Ascending aorta (tissue), 2 donors: ENCODE results near the gene GPR137. TPM values are rescaled to one million over a fixed set of nuclear protein-coding genes. Genes with fewer than 3 reads are reported as not detected.
"Not testable (repeated sequence)": the region's sequence is repeated elsewhere in the genome, so short reads cannot be mapped to it uniquely, and the experiment has no call there.

Experiments used
- DNase-seq, 2 donors: peaks; one replicate each; pipeline ENCODE4 v3.0.0-alpha.2; 2019; ENCODE audit warnings: low spot score in 2 of 2
- H3K27ac ChIP-seq, 2 donors: fragments of 200-600 bp; sonication (generic); one replicate each; pipeline ENCODE4 v1.5.1; 2016 to 2017; ENCODE audit warnings: mild to moderate bottlenecking in 1 of 2
- H3K27me3 ChIP-seq: fragments of 200-600 bp; sonication (generic); one replicate; pipeline ENCODE4 v1.5.1; 2017
- H3K36me3 ChIP-seq, 2 donors: fragments of 200-600 bp; sonication (generic); one replicate each; pipeline ENCODE4 v1.5.1; 2016
- H3K4me1 ChIP-seq, 2 donors: fragments of 200-600 bp; sonication (generic); one replicate each; pipeline ENCODE4 v1.5.1; 2016 to 2017; ENCODE audit warnings: mild to moderate bottlenecking in 1 of 2
- H3K4me3 ChIP-seq, 2 donors: fragments of 200-600 bp; sonication (generic); one replicate each; pipeline ENCODE4 v1.5.1; 2016 to 2017; ENCODE audit warnings: mild to moderate bottlenecking in 1 of 2
- H3K9me3 ChIP-seq, 2 donors: fragments of 200-600 bp; sonication (generic); one replicate each; pipeline ENCODE4 v1.5.1; 2016
- intact Hi-C: fragments of 100-400 bp; cut with DNase I; formaldehyde crosslinking; loops from one replicate; pipeline ENCODE4 v1.15.1; 2023
- total RNA-seq: library from RNA; depleted of rRNA; stranded (reverse); fragments of >200 nt; gene quantifications from one replicate; pipeline ENCODE4 v1.1.0, GENCODE V29; 2016
- TF ChIP-seq, protein P1 (sequence below), 3 experiments: fragments of 200-600 bp in 2 of 3; fragments of 450-650 bp in 1 of 3; sonication (generic) in 2 of 3; IDR thresholded peaks; one replicate each; pipeline ENCODE4 v1.5.1; 2016 to 2019; ENCODE audit warnings: antibody characterized with exemption in 3 of 3, mild to moderate bottlenecking in 1 of 3, moderate library complexity in 1 of 3

The GPR137 gene
- total RNA-seq, 1 donor from 2014 or later = 3.9 TPM

DNA sequence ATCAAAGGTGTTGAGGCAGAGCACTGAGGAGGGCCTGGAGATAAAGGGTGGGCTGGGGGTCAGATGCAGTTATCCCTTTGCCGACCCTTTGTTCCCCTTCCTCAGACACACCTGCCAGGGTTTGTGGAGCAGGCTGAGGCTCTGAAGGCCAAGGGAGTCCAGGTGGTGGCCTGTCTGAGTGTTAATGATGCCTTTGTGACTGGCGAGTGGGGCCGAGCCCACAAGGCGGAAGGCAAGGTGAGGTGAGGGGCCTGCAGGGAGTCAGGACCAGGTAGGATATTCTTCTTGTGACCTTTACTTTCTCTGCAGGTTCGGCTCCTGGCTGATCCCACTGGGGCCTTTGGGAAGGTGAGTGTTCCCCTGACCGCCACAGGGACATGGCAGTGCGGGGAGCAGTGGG lies 34.9 kb downstream of the GPR137 start:
- Histone ChIP-seq H3K4me3 (no peak overlapping the region), H3K4me1 (peaks cover 7 to 10% of the 10 kb centered on the region in 2 donors), H3K9me3 (no peaks in the 10 kb centered on the region), H3K27ac (no peak overlapping the region), H3K27me3 (no peaks in the 10 kb centered on the region), H3K36me3 (peaks cover 9 to 26% of the 10 kb centered on the region in 2 donors)
- TF ChIP-seq, protein P1, sequence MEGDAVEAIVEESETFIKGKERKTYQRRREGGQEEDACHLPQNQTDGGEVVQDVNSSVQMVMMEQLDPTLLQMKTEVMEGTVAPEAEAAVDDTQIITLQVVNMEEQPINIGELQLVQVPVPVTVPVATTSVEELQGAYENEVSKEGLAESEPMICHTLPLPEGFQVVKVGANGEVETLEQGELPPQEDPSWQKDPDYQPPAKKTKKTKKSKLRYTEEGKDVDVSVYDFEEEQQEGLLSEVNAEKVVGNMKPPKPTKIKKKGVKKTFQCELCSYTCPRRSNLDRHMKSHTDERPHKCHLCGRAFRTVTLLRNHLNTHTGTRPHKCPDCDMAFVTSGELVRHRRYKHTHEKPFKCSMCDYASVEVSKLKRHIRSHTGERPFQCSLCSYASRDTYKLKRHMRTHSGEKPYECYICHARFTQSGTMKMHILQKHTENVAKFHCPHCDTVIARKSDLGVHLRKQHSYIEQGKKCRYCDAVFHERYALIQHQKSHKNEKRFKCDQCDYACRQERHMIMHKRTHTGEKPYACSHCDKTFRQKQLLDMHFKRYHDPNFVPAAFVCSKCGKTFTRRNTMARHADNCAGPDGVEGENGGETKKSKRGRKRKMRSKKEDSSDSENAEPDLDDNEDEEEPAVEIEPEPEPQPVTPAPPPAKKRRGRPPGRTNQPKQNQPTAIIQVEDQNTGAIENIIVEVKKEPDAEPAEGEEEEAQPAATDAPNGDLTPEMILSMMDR (IDR thresholded peaks at IDR 0.05) = no peak
- intact Hi-C loops = no loop called here
- no peak for DNase-seq

DNA sequence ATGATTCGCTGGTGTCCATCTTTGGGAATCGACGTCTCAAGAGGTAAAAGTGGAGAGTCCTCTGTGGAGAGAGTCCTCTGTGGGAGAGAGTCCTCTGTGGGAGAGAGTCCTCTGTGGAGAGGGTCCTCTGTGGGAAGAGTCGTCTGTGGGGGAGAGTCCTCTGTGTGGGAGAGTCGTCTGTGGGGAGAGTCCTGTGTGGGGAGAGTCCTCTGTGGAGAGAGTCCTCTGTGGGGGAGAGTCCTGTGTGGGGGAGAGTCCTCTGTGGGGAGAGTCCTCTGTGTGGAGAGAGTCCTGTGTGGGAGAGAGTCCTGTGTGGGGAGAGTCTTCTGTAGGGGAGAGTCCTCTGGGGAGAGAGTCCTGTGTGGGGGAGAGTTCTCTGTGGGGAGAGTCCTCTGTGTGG lies 35.4 kb downstream of the GPR137 start:
- no peaks in the 10 kb centered on the region for H3K27me3 ChIP-seq
- no peak overlapping the region for H3K27ac ChIP-seq
- peaks cover 9 to 21% of the 10 kb centered on the region in 2 donors for H3K36me3 ChIP-seq
- DNase-seq = no peak
- H3K4me3 ChIP-seq = no peak overlapping the region
- H3K9me3 ChIP-seq = no peaks in the 10 kb centered on the region
- TF ChIP-seq, protein P1 (IDR thresholded peaks at IDR 0.05) = no peak
- H3K4me1 ChIP-seq = peaks cover 7 to 10% of the 10 kb centered on the region in 2 donors
- intact Hi-C loops = no loop called here

DNA sequence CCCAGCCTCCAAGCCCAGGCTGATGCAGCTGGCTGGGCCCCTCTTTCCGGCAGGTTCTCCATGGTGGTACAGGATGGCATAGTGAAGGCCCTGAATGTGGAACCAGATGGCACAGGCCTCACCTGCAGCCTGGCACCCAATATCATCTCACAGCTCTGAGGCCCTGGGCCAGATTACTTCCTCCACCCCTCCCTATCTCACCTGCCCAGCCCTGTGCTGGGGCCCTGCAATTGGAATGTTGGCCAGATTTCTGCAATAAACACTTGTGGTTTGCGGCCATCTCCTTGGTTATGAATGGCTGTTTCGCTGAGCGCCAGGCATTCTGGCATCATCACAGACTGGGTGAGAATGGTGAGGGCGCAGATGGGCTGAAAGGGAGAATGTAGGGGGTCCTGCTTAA lies 35.9 kb downstream of the GPR137 start:
- H3K9me3 ChIP-seq = no peaks in the 10 kb centered on the region
- intact Hi-C loops = no loop called here
- H3K27me3 ChIP-seq = no peaks in the 10 kb centered on the region
- peaks cover 9 to 18% of the 10 kb centered on the region in 2 donors for H3K36me3 ChIP-seq
- no peak overlapping the region for H3K27ac ChIP-seq
- H3K4me1 ChIP-seq = peaks cover 7% of the 10 kb centered on the region in 2 donors
- TF ChIP-seq, protein P1 (IDR thresholded peaks at IDR 0.05) = no peak
- no peak for DNase-seq
- no peak overlapping the region for H3K4me3 ChIP-seq

GRCh38 chr11:64322925-64323260 lies 37.2 kb downstream of the GPR137 start:
- Histone ChIP-seq H3K27ac (no peak overlapping the region), H3K9me3 (no peaks in the 10 kb centered on the region), H3K4me1 (peaks cover 6 to 7% of the 10 kb centered on the region in 2 donors), H3K36me3 (peaks cover 9 to 18% of the 10 kb centered on the region in 2 donors), H3K27me3 (no peaks in the 10 kb centered on the region), H3K4me3 (no peak overlapping the region)
- intact Hi-C loops = no loop called here
- TF ChIP-seq, protein P1 (IDR thresholded peaks at IDR 0.05) = no peak
- DNase-seq = no peak

DNA sequence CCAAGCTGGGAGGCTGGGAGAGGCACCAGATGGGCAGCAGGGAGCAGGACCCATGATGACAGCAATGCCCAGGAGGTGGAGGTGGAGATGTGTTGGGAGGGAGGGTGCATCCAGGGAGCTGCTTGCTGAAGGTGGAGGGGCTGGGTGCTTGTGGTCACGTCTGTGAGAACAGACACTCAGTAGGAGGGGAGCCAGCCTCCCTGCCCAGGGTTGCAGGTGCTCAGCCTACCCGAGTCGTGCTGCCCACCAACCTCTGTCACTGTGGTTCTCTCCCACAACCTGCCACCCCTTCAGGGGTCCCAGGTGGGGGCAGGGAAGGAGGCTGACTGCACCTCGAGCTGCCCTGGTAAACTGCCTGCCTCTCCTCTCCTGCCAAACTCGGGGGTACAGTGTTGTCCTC lies 37.7 kb downstream of the GPR137 start:
- Histone ChIP-seq H3K9me3 (no peaks in the 10 kb centered on the region), H3K27me3 (no peaks in the 10 kb centered on the region), H3K36me3 (peaks cover 9 to 18% of the 10 kb centered on the region in 2 donors), H3K27ac (no peak overlapping the region), H3K4me3 (no peak overlapping the region), H3K4me1 (peaks cover 6 to 7% of the 10 kb centered on the region in 2 donors)
- DNase-seq = no peak
- TF ChIP-seq, protein P1 (IDR thresholded peaks at IDR 0.05) = no peak
- intact Hi-C loops = no loop called here

DNA sequence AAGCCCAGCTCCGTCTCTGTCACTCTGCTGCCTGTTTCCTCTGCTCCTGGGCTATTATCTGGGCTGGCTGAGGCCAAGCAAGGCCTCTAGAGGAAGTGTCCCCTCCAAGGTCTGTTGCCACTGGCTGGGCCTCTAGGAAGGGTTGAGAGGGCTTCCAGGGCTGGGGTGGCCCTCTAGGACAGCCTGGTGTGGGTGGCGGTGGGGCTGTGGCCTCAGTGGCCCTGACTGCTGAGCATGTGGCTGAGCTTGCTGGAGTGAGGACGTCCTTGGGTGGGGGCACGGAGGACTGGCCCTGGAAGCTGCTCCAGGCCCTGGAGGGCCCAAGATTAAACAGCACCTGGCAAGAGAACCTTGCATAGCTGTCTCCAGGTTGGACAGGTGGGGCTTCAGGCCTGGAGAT lies 38.3 kb downstream of the GPR137 start:
- H3K4me1 ChIP-seq, DNase-seq, H3K9me3 ChIP-seq, intact Hi-C loops, H3K27me3 ChIP-seq, H3K4me3 ChIP-seq, H3K27ac ChIP-seq: not testable (repeated sequence)
- H3K36me3 ChIP-seq = peaks cover 9 to 18% of the 10 kb centered on the region in 2 donors
